Stimulated activated naive CD8-positive, alpha-beta T cell treated with anti-CD3 and anti-CD28 coated beads, Interleukin-15, Interleukin-2, amounts not matched to agents 100 U/mL and 50 U/mL, for 24 hours (primary cell): ENCODE data around the gene ACAT2.
"Not testable (repeated sequence)": the region's sequence is repeated elsewhere in the genome, so short reads cannot be mapped to it uniquely, and the experiment has no call there.

Experiments
- ATAC-seq: fragments of 150-1000 bp; cut with Tn5 transposase; one replicate; pipeline ENCODE4 v1.10.0; 2021
- DNase-seq: peaks from one replicate; pipeline ENCODE4 v3.0.0; 2021

ACAT2 gene

GRCh38 chr6:159730332-159730676, 31.5 kb upstream of the ACAT2 start:
- ATAC-seq (no peak), DNase-seq (no peak)

DNA sequence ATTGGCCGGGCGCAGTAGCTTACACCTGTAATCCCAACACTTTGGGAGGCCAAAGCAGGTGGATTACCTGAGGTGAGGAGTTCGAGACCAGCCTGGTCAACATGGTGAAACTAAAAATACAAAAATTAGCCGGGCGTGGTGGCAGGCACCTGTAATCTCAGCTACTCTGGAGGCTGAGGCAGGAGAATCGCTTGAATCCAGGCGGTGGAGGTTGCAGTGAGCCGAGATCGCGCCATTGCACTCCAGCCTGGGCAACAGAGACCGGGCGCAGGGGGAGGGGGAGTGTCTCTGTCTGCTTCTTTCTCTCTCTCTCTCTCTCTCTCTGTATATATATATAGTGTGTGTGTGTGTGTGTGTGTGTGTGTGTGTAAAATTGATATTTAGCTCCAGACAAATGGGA, 29.3 kb upstream of the ACAT2 start:
- ATAC-seq, DNase-seq: not testable (repeated sequence)

DNA sequence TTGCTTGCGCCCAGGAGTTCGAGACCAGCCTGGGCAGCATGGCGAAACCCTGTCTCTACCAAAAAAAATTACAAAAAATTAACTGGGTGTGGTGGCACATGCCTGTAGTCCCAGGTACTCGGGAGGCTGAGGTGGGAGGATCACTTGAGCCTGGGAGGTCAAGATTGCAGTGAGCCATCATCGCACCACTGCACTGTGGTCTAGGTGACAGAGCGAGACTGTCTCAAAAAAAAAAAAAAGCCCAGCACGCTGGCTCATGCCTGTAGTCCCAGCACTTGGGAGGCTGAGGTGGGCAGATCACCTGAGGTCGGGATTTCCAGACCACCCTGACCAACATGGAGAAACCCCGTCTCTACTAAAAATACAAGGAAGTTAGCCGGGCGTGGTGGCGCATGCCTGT, 28.4 kb upstream of the ACAT2 start:
- DNase-seq, ATAC-seq: not testable (repeated sequence)

DNA sequence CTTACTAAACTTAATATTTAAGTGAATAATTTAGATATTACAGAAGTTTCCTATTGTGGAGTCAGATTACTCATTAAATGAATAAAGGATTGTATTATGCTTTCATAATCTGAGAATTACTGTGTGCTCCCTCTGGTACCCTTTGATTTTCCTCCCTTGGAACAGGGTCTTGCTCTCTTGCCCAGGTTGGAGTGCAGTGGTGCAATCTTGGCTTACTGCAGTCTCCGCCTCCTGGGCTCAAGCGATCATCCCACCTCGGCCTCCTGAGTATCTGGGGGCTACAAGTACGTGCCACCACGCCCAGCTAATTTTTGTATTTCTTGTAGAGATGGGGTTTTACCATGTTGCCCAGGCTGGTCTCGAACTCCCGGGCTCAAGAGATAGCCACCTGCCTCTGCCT, 24.9 kb upstream of the ACAT2 start:
- ATAC-seq: no peak
- DNase-seq: no peak

GRCh38 chr6:159739341-159739740, 22.5 kb upstream of the ACAT2 start:
- DNase-seq: no peak
- no peak for ATAC-seq

DNA sequence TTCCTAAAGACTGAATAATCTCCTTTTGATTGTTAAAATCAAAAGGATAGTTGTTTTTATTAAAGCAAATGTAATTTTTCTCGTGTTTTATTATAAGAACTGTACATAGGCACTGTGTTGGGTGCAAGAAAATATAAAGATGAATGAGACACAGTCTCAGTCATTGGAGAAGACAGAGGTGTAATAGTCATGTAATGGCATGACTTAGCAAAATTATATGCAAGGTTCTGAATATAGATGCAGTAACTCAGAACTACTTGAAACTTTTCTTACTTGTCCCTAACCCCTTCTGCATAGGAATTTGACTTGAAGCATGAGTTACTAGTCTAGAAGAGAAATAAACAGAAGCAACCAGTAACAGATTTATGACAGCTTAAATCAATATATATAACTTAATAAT, 19.7 kb upstream of the ACAT2 start:
- ATAC-seq: no peak
- DNase-seq: no peak

- no peak for DNase-seq
- ATAC-seq: no peak
Measured at GRCh38 chr6:159745081-159745480, 16.8 kb upstream of the ACAT2 start.

DNA sequence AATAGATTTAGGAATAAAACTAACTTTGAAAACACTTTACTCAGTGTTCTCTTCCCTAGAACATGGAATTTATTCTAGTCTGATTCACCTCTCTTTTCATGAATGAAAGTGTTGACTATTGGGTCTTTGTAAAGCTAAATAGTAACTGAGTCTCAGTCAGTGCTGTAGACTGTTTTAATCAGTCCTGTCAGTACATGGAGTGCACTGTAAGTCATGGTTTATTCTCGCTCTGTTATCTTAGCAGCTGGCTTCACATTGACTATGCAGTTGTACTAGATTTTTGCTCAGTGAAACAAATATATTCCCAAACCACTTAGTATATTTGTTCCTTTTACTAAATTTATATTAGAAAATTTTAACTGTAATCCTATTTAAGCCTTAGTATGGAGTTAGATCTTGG, 15.1 kb upstream of the ACAT2 start:
- ATAC-seq (no peak), DNase-seq (no peak)

- not testable (repeated sequence) for DNase-seq, ATAC-seq
Measured at GRCh38 chr6:159748127-159748526, 13.7 kb upstream of the ACAT2 start.

DNA sequence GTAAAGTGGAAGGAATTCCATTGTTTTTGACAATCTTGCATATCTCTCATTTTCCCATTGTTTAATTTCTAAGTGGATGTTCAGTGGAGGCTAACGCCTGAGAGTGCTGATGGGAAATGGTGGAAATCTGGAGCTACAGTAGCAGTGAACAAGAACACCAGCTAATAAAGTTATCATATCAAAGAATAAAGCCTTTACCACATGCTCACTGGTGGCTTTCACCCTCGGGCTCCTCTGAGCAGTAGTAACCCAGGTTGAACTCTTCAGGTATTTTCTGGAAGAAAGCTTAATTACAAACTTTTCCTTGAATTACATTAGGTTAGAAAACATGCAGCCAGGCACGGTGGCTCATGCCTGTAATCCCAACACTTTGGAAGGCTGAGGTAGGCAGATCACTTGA, 10.4 kb upstream of the ACAT2 start:
- DNase-seq: no peak
- ATAC-seq: no peak

DNA sequence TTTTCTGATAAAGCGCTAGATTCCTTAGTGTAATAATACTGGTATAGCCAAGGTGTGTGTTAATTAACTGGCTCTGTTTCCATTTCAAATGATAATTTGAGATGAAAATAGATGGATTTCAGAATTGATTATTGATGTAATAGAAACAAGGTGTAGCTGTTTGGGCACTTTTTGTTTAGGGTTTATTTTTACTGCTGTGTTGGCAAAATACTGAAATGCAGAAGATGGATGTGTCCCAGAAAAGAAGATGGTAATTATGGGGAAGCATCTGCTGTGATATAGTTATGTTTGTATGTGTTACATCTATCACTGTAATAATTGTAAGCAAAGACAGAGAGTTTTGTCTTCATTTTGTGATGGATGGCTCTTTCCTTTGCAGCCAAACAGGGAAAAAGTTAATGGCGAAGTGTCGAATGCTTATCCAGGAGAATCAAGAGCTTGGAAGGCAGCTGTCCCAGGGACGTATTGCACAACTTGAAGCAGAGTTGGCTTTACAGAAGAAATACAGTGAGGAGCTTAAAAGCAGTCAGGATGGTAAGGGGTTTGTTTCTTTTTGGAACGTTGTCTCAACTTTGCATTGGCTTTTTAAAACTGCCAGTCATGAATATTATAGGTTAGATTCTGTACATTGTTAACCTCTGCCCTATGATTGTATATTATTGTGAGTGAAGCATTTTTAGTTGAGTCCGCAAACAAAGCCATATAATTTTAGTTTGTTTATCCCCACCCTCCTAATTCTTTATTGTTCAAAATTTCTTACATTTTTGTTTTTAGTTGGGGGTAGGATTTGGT, 8.6 kb upstream of the ACAT2 start:
- ATAC-seq (no peak), DNase-seq (no peak)

DNA sequence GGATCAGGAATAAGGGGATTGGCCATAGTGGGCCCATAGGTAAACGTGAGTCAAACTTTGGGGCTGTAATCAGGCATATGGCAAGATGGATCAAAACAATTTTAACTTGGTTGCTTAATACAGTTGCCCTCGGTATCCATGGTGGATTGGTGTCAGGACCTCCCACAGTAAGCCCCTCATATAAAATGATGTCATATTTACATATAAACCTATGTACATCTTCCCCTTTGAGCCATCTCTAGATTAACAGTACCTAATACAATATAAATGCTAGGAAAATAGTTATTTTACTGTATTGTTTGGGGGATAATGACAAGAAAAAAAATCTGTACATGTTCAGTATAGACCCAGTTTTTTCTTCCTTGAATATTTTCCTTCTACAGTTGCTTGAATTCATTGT, 7.4 kb upstream of the ACAT2 start:
- DNase-seq (no peak), ATAC-seq (no peak)

DNA sequence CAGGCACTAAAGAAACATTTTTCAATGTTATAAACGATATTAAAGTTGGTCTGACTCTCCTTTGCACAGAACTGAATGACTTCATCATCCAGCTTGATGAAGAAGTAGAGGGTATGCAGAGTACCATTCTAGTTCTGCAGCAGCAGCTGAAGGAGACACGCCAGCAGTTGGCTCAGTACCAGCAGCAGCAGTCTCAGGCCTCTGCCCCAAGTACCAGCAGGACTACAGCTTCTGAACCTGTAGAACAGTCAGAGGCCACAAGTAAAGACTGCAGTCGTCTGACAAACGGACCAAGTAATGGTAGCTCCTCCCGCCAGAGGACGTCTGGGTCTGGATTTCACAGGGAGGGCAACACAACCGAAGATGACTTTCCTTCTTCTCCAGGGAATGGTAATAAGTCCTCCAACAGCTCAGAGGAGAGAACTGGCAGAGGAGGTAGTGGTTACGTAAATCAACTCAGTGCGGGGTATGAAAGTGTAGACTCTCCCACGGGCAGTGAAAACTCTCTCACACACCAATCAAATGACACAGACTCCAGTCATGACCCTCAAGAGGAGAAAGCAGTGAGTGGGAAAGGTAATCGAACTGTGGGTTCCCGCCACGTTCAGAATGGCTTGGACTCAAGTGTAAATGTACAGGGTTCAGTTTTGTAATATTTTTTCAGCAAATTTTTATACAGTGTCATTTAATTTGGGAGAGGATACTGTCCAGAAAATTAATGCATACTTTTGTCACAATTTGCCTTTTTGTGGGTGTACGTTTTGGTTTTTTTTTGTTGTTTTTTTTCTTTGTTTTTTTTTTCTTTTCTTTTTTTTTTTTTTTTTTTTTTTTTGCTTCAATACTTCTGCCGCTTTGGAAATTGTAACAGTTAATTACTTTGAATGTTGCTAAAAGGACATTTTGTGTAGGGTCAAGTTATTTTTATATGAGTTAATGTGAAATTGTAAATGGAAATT, 6.6 kb upstream of the ACAT2 start:
- ATAC-seq (peak; percentile 20), DNase-seq (no peak)

GRCh38 chr6:159756508-159756907, 5.3 kb upstream of the ACAT2 start:
- ATAC-seq (no peak), DNase-seq (no peak)

- ATAC-seq (no peak), DNase-seq (no peak)
Measured at GRCh38 chr6:159758031-159759001, 3.5 kb upstream of the ACAT2 start.

DNA sequence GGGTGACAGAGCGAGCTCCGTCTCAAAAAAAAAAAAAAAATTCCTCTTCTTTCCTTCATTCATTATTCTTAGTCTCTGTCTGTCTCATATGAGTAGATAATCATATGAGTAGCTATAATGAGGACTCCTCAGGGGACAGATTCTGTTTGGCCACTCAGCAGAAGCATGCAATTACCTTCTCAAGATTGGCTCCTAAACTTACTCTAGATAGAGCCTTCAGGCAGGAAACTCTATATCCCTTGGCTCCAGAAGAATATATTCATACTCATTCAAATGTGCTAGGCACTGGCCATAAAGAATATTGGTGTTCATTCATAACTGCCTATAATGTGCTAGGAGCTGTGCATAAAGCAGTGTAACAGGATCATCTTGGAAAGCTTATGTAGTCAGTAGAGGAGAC, 2.2 kb upstream of the ACAT2 start:
- DNase-seq (no peak), ATAC-seq (no peak)

GRCh38 chr6:159760602-159761057, 1.2 kb upstream of the ACAT2 start:
- no peak for ATAC-seq
- DNase-seq: no peak

- DNase-seq (peak; percentile 37), ATAC-seq (peak; percentile 2)
Measured at GRCh38 chr6:159761129-159761872, 544 bp upstream of the ACAT2 start.

- DNase-seq (peak; percentile 31), ATAC-seq (no peak)
Measured at GRCh38 chr6:159762681-159763293, 942 bp downstream of the ACAT2 start.

GRCh38 chr6:159766906-159767305, 5.1 kb downstream of the ACAT2 start:
- DNase-seq: no peak
- no peak for ATAC-seq

GRCh38 chr6:159769470-159769869, 7.6 kb downstream of the ACAT2 start:
- no peak for ATAC-seq

More at GRCh38 chr6:159769470-159769869, 7.6 kb downstream of the ACAT2 start:
- no peak for DNase-seq
